ENCODE results near the gene MED12L.

Gene MED12L

GRCh38 chr3:151218136-151218535 lies 132.7 kb downstream of the MED12L start:
- Histone ChIP-seq H3F3A (ENCODE audit: insufficient read depth, low read length) (no peaks in the 10 kb centered on the region), H3K4me3 (ENCODE audit: low read length) (no peak overlapping the region), H3K9me3 (replicated peaks; ENCODE audit: insufficient read depth, low read length) (no peaks in the 10 kb centered on the region), H3K9ac (ENCODE audit: low read length) (no peak overlapping the region), H3K4me2 (ENCODE audit: low read depth, low read length) (no peak overlapping the region), H4K20me1 (ENCODE audit: insufficient read depth, low read length) (no peaks in the 10 kb centered on the region), H3K27ac (ENCODE audit: low read length) (no peak overlapping the region), H3K4me1 (ENCODE audit: low read length) (no peaks in the 10 kb centered on the region), H3K79me2 (ENCODE audit: low read length) (no peaks in the 10 kb centered on the region), H3K9me2 (replicated peaks; ENCODE audit: insufficient read depth, low read length) (no peaks in the 10 kb centered on the region), H3K27me3 (replicated peaks; ENCODE audit: insufficient read depth, low read length) (no peaks in the 10 kb centered on the region), H3K36me3 (replicated peaks; ENCODE audit: insufficient read depth, low read length) (no peaks in the 10 kb centered on the region), H2AFZ (ENCODE audit: low read length) (no peak overlapping the region)
- TF ChIP-seq EZH2 (optimal IDR thresholded peaks at IDR 0.05; ENCODE audit: low read depth, low read length) (no peak), EZH2phosphoT487 (IDR thresholded peaks at IDR 0.05; ENCODE audit: low read length) (no peak)
- no peak for DNase-seq

- H3K9me2 ChIP-seq (replicated peaks; ENCODE audit: insufficient read depth, low read length): no peaks in the 10 kb centered on the region
- no peaks in the 10 kb centered on the region for H3K79me2 ChIP-seq (ENCODE audit: low read length)
- H3K9ac ChIP-seq (ENCODE audit: low read length): no peak overlapping the region
- H3K36me3 ChIP-seq (replicated peaks; ENCODE audit: insufficient read depth, low read length): no peaks in the 10 kb centered on the region
- H3K9me3 ChIP-seq (replicated peaks; ENCODE audit: insufficient read depth, low read length): no peaks in the 10 kb centered on the region
- no peaks in the 10 kb centered on the region for H3K27me3 ChIP-seq (replicated peaks; ENCODE audit: insufficient read depth, low read length)
- H3F3A ChIP-seq (ENCODE audit: insufficient read depth, low read length): no peaks in the 10 kb centered on the region
- TF ChIP-seq EZH2 (optimal IDR thresholded peaks at IDR 0.05; ENCODE audit: low read depth, low read length) (no peak), CTCF (IDR thresholded peaks at IDR 0.05; ENCODE audit: low read length) (no peak), EZH2phosphoT487 (IDR thresholded peaks at IDR 0.05; ENCODE audit: low read length) (no peak)
- H4K20me1 ChIP-seq (ENCODE audit: insufficient read depth, low read length): no peaks in the 10 kb centered on the region
- no peaks in the 10 kb centered on the region for H3K4me1 ChIP-seq (ENCODE audit: low read length)
- H2AFZ ChIP-seq (ENCODE audit: low read length): no peak overlapping the region
- no peak for DNase-seq
- no peak overlapping the region for H3K27ac ChIP-seq (ENCODE audit: low read length)
- H3K4me3 ChIP-seq (ENCODE audit: low read length): no peak overlapping the region
- no peak overlapping the region for H3K4me2 ChIP-seq (ENCODE audit: low read depth, low read length)
These were observed 133.6 kb downstream of the MED12L start for GRCh38 chr3:151219056-151219455.

GRCh38 chr3:151224268-151224866 lies 138.9 kb downstream of the MED12L start:
- Histone ChIP-seq H3K9me3 (replicated peaks; ENCODE audit: insufficient read depth, low read length) (no peaks in the 10 kb centered on the region), H2AFZ (ENCODE audit: low read length) (no peak overlapping the region), H3K9ac (ENCODE audit: low read length) (no peak overlapping the region), H3K27ac (ENCODE audit: low read length) (no peak overlapping the region), H4K20me1 (ENCODE audit: insufficient read depth, low read length) (no peaks in the 10 kb centered on the region), H3K4me2 (ENCODE audit: low read depth, low read length) (no peak overlapping the region), H3K4me1 (ENCODE audit: low read length) (peaks cover 18% of the 10 kb centered on the region), H3K9me2 (replicated peaks; ENCODE audit: insufficient read depth, low read length) (no peaks in the 10 kb centered on the region), H3K4me3 (ENCODE audit: low read length) (no peak overlapping the region), H3F3A (ENCODE audit: insufficient read depth, low read length) (peaks cover 7% of the 10 kb centered on the region; the same call in 1 of the 2 replicates), H3K79me2 (ENCODE audit: low read length) (no peaks in the 10 kb centered on the region), H3K36me3 (replicated peaks; ENCODE audit: insufficient read depth, low read length) (no peaks in the 10 kb centered on the region), H3K27me3 (replicated peaks; ENCODE audit: insufficient read depth, low read length) (no peaks in the 10 kb centered on the region)
- TF ChIP-seq CTCF (IDR thresholded peaks at IDR 0.05; ENCODE audit: low read length) (no peak), EZH2 (optimal IDR thresholded peaks at IDR 0.05; ENCODE audit: low read depth, low read length) (no peak), EZH2phosphoT487 (IDR thresholded peaks at IDR 0.05; ENCODE audit: low read length) (no peak)
- no peak for DNase-seq
